GM04503 (cell line): ENCODE results near the gene FAM240A.
A peak's percentile ranks its signal among the peaks of the same experiment; 100 is the strongest.

Experiments used
- DNase-seq: peaks from one replicate; pipeline ENCODE4 v3.0.0-alpha.2; 2012; ENCODE audit warnings: low read depth

The FAM240A gene

DNA sequence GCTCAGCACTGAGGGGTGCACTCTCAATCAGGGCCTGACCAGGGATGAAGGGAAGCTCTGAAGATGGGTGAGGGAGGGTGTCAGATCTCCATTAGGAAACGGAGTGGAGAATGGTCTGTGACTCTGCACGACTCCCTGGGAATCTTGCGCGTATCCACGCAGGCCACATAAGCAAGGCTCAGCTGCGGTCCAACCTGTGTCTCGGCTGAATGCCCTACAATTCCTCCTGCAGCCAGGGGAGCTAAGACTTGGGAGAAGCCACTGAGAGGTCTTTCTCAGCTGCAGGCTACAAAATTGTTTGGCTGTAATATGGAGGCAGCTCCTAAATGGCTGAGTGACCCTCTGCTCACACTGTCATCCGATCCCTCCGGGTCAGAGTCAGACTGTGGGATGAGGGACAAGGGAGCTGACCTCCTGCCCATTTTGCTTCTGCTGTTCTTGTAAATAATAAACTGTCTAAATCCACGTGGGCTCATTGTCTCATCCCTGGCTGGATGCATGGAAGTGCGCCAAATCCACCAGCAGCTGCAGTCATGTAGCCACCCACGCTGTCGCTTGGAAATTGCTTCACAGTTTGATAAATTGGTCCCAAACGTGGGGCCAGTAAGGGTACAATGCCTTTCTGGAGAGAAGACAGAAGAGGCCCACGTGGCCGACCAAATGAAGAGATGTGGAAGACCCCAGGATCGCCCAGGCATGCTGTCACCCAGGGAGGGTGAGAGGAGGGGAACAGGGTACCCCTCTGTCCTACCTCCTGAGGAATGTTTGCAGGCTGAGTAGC is 50.6 kb downstream of the FAM240A start:
- peak; percentile 13 for DNase-seq

DNA sequence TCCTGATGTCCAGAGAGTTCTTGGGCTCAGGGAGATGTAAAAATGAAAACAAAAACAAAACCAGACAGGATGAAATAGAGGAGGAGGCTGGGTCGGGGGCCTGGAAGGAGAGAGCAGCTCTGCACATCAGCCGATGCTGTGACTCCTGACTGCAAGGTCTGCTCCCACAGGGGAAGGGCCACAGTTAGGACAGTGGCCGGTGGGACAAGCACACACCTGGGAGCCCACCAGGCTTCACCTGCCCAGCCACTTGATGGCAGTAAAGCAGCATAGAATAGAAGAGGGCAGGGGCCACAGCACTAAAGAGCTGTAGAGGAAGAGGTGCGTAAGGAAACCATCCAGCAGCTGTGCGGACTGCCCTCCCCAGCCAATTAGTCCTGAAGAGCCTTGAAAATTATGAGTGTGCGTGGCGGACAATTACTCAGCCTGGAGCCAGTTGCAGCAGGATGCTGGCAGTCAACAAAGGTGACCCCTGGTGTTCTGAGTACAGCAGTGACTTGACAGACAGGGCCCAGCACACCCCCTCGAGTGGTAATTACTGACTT is 51.3 kb downstream of the FAM240A start:
- no peak for DNase-seq

DNA sequence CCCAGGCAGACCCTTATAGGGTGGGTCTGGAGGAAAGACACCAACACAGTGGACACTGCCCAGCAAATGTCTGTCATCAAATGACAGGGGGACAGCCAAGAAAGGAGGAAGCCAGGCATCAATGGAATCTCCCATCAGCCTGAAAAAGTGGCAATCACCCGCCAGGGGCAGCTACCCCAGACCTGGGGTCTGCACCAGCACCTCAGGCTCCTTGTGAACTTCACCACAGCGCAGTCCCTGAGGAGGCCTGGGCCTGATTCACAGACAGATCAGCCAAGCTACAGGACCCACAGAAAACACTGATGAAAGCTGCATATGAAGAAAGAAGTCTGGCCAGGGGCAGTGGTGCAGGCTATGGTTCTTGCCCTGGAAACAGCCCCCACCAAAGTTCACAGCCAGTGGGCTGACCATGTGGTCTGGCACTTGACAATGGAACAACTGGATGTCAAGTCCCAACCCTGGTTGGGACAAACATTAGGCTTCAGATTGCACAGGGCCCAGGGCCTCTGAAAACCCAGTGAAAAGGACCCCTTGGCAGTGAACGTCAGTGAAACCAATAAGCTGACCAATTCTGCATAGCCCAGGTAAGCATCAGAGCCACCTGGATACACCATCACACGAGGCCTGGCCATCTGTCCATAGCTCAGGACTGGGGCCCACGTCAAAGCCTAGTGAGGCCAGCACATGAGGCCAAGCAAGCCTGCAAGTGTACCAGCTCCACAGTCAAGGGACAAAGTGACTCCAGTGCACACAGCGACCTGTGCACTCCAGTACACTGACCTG is 52.1 kb downstream of the FAM240A start:
- no peak for DNase-seq

DNA sequence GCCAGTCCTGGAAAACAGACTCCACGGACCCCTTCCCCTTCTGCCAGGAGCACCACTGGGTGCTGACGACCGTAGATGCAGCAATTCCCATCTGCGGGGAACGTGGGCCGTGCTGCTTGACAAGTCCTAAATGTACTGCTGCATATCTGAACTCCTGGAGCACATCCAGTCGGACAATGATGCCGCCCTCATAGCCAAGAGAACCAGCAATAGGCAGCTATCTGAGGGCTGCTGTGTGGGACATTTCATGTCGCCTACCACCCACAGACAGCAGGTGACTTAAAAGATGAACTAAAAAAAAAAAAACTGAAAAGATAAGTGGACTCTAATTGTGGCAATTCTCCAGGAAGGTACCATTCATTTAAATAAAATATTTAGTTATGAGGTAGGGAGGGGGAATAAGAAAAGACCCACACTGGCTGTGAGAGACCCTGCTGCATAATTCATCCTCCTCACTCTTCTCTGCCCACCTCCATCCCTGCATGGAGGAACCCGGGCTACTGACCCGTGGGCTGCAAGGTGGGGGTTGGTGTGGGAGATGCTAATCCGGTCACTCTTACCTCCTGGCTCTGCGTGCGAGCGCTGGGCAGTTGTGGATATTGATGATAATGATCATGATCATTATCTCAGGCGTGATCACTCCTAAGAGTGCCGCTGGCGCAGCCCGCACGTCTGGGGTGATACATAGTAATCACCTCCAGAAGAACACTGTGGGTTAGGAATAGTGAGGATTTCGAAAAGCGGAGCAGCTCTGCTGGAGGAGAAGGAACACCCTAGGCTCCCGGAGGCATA is 52.8 kb downstream of the FAM240A start:
- DNase-seq = no peak

DNA sequence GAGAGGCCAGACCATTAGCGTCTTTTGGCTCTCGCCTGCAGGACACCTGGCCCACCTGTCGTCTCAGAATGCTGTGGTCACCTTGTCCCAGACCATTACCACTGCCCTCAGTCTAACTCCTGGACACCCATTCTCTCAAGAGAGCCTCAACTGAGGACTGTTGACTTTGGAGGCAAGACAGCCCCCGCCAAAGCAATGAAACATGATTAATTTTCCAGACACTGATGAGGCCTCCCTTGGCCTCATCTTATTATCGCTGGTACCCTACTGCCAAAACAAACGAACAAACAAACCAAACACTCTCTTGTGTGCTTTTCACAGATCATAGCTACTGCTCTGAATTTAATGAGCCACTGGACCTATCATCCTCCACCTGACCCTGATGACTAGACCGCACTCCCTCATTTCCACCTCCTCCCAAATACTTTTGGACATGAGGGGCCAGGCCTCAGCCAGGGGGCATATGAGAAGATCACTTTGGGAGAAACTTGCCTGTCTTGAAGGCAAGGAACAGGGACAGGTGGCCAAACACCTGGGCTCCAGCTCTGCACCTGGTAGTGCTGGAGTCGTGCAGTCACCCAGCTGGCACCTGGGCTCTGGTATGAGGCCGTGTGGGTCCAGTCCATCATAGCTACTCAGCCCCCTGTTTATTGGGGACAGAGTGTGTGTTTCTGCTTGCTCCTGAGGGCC is 53.6 kb downstream of the FAM240A start:
- no peak for DNase-seq

DNA sequence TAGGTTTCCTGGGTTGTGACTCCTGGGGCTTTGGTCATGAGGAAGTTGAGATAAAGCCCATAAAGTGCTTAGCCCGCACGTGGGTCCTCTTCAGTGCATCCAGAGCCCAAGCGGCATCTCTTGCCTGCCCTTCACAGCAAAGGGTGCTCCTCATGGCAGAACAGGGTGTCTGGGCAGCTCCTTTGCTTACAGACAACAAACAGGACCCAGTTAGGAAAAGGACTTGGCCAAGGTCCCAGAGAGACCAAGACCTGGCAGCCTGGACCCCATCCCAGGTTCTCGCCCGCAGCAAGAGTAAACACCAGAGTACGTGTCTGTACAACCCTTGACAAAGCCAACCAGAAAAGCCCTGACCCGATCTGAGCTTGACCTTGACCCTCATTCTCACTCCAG is 54.1 kb downstream of the FAM240A start:
- no peak for DNase-seq

DNA sequence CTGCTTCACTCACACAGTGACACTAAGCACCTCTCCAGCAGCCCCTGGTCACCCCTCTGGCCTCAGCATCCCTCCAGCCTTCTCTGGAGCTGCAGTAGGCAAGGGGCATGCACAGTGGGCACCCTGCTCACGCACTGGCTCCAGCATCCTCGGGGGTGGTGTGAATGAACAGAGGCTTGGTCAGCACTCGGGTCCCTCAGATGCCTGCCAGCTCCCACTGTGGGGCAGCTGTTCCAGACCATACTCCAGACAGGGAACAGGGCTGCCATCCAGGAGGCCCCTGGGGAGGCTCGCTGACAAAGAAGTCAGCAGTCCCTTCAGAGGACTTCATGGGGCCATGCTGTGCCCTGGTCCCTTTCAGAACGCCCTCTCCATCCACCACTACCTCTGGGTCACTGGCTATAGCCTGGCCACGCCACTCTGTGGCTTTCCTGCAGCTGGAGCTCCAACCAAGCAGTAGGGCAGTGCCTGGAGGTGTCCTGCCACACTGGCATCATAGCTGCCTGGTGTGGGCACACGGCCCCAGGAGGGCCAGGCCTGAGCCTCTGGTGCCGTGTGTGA is 54.8 kb downstream of the FAM240A start:
- DNase-seq = no peak

DNA sequence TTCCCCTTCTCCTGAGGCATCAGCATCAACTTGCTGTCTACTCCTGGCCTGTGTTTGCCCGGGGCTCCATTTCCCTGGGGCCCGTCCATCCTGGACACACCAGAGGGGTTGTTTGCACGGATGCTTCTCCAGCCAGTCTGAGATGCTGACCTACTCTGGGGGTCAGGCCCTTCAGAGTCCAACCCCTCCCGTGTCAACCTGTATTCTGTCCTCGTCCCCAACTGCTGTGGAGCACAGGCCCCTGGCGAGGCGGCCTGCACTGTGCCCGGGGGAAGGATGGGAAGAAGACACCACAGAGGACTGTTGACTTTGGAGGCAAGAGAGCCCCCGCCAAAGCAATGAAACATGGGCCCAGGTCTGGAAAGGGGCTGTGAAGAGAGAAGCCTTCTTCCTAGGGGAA is 55.3 kb downstream of the FAM240A start:
- no peak for DNase-seq

DNA sequence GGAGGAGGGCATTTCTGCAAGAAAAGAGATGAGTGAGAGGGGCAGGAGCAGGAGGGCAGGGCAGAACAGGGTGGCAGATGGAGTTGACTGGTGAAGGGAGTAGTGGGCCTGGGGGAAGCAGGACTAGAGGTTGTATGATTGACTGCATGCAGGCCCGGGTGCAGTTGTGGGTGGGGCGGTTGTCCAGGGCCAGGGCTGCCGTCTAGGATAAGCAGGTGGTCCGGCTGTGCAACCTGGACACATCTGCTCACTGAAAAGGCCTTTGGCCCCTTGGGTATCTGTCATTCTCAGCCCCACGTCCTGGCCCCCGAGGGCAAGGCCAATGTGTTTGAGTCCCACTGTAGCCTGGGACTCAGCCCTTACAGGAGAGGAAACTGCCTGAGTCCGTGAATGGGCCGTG is 55.8 kb downstream of the FAM240A start:
- DNase-seq = no peak

DNA sequence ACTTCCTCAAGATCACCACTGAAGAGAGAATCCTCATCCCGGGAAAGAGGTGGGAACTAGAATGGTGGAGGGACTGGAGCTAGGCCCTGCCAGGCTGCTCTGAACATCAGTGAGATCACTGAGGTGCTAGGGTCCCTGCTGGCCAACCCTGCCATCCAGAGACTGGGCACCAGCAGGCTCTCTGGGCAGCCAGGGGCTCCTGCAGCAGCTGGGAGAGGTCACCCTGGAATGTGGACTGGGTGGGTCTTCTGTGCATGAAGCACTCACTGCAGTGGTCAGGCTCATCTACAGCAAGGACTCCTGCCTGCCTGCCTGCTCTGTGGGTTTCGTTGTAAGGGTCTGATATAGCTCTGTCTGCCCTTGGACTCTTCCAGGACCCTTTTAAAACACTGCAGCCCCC is 56.3 kb downstream of the FAM240A start:
- no peak for DNase-seq

DNA sequence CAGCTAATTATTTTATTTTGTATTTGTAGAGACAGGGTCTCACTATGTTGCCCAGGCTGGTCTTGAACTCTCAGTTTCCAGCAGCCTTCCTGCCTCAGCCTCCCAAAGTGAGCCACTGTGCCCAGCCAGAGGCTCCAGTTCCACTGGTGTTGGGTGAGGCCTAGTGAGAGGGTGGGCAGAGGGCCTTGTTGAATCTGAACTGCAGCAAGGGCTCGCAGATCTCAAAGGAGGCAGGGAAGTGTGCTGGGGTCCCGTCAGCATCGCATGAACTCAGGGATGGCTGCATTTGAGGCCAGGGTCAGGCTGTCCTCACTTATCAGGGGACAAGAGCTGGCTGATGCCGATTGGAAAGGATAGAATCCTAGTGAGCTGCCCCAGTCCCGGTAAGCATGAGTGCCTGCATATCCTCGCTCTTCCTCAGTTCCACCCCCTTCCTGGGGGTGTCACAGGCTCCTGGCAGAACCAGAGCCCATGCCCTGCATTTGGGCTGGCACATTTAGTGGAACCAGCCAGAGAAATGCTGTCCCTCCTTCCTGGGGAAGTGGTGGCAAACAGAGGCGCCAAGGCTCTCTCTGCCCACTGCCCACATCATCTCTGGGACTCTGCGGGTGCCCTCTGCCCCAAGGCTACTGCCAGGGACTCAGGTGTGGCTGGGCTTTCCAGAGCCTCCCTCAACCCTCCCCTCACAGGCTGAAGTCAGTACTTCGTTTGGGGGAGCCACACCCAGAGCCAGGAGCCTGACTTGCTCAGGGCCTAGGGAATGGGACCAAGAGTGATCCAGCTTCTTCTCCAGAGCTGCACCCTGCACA is 57.1 kb downstream of the FAM240A start:
- DNase-seq = no peak

DNA sequence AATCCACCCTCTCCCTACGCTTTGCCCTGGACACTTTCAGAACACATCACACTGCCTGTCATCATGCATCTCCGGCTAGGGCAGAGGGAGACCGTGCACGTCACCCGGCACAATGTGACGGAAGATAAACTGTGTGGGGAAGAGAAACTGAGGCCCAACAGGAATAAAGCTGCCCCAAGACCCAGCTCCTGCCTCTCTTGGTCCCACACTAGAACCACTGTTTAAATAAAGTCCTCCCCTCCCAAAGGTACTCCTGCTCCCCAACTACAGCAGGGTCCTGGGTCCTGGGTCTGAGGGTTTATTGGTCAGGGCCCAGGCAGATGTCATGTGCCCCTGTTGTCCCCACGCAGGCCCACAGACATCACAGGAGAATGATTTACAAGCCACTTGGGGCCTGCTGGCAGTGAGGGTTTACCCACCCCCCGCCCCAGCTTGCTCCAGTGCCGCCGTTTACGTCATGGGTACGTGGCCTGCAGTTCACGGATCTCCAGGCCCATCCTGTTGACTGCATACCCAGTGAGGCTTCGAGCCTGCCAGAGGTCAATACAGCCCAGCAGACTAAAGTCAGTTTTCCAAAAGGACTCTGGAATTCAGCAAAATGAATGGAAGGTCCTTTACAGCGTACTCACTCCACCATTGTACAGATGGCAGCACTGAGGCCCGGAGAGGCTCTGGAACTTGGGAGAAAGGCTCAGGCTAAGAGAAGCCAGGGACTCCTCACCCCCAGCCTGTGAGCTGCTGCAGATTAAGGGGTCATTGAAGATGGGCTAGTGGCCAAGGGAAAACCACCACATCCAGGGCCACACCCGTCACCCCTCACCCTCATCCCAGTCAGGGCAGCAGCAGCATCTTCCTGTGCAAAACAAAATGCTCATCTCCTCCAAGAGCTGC is 57.9 kb downstream of the FAM240A start:
- DNase-seq = no peak

DNA sequence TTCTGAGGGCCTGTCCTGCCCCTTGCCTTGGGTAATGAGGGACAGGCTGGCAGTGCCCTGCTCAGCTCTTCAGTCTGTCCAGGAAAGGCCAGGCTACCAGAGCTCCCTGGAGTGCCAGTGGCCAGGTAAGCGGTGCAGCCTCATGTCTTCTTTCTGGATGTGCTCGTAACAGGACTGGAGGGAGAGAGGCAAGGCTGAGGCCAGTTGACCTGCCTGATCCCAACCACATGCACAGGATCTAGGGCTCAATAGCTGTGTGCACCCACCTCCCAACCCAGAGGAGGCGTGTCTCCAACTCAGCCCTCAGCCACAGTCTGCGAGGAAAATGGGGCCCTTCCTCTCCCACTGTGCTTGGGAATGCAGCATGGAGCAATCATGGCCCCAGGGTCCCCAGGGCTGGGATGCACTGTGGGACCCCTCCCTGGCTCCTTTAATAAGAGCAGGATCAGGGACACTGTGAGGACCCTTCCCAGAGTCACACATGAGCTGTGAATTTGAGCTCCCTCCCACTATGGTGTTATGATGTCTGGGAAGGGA is 58.6 kb downstream of the FAM240A start:
- DNase-seq = no peak

DNA sequence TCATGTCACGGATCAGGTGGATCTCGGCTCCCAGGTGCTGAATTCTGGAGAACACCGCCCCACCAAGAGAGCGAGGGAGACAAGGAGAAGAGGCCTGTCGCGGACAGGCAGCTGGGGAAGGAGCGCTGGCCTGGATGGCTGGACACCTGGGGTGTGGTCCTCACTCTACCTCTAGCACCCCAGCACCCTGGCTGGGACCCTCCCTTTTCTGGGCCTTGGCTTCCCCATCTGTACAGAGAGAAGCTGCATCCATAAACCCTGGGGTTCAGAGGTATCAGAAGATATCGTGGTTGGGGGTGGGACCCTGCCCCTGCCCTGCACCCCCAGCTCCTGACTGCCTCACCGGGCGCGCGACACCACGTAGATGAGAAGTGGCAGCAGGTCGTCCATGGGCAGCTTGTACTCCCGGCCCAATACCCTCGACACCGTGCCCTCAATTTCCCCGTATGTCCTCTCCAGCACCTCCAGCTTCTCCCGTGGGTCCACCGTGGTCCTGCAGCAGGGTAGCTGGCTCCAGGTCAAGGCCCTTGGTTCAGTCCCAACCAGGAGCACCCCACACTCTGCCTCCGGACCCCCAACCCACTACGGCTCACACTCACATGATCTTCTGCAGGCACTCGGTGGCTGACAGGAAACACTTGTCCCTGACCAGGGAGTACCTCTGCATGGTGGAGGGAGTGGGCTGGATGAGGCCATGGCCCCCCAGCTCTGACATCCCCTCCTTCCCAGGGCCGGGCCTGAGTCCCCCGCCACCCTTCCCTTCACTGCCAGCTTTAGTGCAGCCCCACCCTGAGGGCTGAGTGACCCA is 59.4 kb downstream of the FAM240A start:
- no peak for DNase-seq

DNA sequence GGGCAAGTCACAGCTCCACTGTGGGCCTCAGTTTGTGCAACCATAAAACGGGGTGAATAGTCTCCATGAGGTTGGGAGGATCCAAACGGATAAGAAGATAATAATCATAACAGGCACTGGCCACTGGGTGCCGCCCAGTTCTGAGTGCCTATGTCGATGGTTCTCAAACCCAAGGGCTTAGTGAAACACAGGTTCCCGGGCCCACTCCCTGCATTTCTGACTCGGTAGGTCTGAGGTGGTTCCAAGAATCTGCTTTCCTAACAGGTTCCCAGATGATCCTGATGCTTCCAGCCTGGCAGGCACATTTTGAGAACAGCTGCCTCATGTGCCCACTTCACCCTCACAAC is 60.0 kb downstream of the FAM240A start:
- DNase-seq = no peak

DNA sequence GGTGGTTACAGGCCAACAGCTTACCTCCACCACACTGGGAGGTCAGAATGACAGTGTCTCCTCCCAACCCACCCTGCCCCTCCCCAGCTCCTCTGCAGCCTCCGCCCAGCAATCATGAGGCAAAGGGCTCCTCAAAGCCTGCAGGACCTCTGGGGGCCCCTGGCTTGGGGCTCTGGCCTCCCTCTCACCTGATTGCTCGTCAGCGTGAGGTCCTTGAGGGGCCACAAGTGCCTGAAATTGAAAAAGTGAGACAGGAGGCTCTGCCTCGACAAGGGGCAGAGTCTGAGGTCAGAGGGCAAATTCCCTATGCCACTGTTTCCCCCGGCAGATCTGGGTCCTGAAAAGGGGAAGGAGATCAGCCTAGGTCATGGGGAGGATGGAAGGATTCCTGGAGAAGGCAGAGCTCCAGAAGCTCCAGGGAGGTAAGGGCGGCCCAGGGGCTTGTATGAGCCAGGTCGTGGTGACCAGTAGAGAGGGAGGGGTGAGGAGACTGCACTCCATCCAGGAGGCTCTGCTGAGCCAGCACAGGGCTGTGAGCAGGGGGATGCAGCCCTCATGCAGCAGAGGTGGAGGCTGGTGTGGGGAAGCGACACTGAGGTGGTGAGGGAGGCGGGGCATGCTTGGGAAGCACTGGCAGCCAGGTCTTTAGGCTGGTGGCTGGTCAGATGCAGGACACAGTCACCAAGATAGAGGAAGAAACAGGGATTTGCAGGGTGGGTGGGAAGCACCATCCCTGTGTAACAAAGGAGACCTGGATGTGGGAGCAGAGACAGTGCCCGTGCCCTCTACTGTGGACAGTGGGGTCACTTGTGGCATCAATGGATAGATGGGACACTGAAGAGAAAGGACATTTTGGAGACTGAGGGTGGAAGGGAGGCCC is 61.1 kb downstream of the FAM240A start:
- no peak for DNase-seq

DNA sequence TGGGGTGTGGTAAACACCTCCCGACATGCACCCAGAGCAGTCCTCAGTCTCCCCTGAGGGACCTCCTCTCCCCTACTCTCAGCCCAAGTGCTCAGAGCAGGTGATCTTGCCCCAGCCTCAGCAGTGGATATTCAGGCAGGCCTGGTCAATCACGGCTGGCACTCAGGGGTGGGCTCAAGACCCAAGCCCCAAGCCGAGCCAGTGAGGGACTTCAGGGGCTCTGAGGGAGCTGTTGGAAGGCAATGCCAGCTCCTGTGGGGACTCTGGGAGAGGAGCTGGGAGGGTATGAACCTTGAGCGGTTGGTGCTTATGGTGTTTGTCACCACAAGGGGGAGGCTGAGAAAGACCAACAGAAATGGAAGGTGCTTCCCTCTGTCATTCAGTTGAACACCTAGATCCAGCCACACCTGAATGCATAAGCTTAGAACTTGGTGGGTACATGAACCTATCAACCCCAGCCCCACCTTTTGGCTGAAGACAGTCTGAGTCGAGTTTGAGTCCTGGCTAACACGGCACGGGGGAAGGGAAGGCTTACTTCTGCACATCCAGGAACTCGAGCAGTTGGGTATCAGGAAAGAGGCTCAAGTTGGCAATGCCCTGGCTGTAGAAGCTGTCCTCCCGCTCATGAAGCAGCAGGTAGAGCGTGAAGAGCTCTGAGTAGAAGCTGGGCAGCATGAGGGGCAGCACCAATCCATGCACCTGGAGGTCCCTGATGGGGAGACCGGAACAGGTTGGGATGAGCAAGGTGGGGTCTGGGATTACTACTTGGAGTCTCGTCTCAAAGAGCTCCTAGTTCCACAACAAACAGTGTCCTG is 61.9 kb downstream of the FAM240A start:
- no peak for DNase-seq
